ENCODE data around the gene SND1.

SND1 gene

GRCh38 chr7:128132426-128133069 lies 480.6 kb downstream of the SND1 start:
- FAIRE-seq = no peak
- no peak for DNase-seq (ENCODE audit: insufficient read length)
- TF ChIP-seq POLR2A (IDR thresholded peaks at IDR 0.05; ENCODE audit: low read depth, low read length) = no peak
- TF ChIP-seq POLR2AphosphoS5 (IDR thresholded peaks at IDR 0.05; ENCODE audit: low read depth, low read length) = no peak
- no peak for TF ChIP-seq TAF1 (IDR thresholded peaks at IDR 0.05; ENCODE audit: borderline replicate concordance, low read depth, low read length)

- DNase-seq (ENCODE audit: insufficient read length) = no peak
- TF ChIP-seq TAF1 (IDR thresholded peaks at IDR 0.05; ENCODE audit: borderline replicate concordance, low read depth, low read length) (no peak), POLR2AphosphoS5 (IDR thresholded peaks at IDR 0.05; ENCODE audit: low read depth, low read length) (no peak), POLR2A (IDR thresholded peaks at IDR 0.05; ENCODE audit: low read depth, low read length) (no peak)
- no peak for FAIRE-seq
Observed at GRCh38 chr7:128135159-128135514, 483.1 kb downstream of the SND1 start.

- FAIRE-seq = no peak
- TF ChIP-seq TAF1 (IDR thresholded peaks at IDR 0.05; ENCODE audit: borderline replicate concordance, low read depth, low read length) = no peak
- no peak for TF ChIP-seq POLR2A (IDR thresholded peaks at IDR 0.05; ENCODE audit: low read depth, low read length)
- TF ChIP-seq POLR2AphosphoS5 (IDR thresholded peaks at IDR 0.05; ENCODE audit: low read depth, low read length) = no peak
- peak; percentile 83 for DNase-seq (ENCODE audit: insufficient read length)
Observed at GRCh38 chr7:128135515-128136214, 483.7 kb downstream of the SND1 start.

GRCh38 chr7:128136215-128136597 lies 484.2 kb downstream of the SND1 start:
- DNase-seq (ENCODE audit: insufficient read length) (no peak), FAIRE-seq (no peak)
- TF ChIP-seq POLR2AphosphoS5 (IDR thresholded peaks at IDR 0.05; ENCODE audit: low read depth, low read length) = no peak
- TF ChIP-seq POLR2A (IDR thresholded peaks at IDR 0.05; ENCODE audit: low read depth, low read length) = no peak
- no peak for TF ChIP-seq TAF1 (IDR thresholded peaks at IDR 0.05; ENCODE audit: borderline replicate concordance, low read depth, low read length)

- no peak for DNase-seq (ENCODE audit: insufficient read length)
- no peak for FAIRE-seq
- TF ChIP-seq POLR2A (IDR thresholded peaks at IDR 0.05; ENCODE audit: low read depth, low read length) (no peak), POLR2AphosphoS5 (IDR thresholded peaks at IDR 0.05; ENCODE audit: low read depth, low read length) (no peak), TAF1 (IDR thresholded peaks at IDR 0.05; ENCODE audit: borderline replicate concordance, low read depth, low read length) (no peak)
Observed at GRCh38 chr7:128137181-128137580, 485.2 kb downstream of the SND1 start.

- FAIRE-seq (no peak), DNase-seq (ENCODE audit: insufficient read length) (no peak)
- TF ChIP-seq TAF1 (IDR thresholded peaks at IDR 0.05; ENCODE audit: borderline replicate concordance, low read depth, low read length) = no peak
- no peak for TF ChIP-seq POLR2AphosphoS5 (IDR thresholded peaks at IDR 0.05; ENCODE audit: low read depth, low read length)
- TF ChIP-seq POLR2A (IDR thresholded peaks at IDR 0.05; ENCODE audit: low read depth, low read length) = no peak
Observed at GRCh38 chr7:128139406-128139805, 487.4 kb downstream of the SND1 start.

- FAIRE-seq (no peak), DNase-seq (ENCODE audit: insufficient read length) (no peak)
- no peak for TF ChIP-seq TAF1 (IDR thresholded peaks at IDR 0.05; ENCODE audit: borderline replicate concordance, low read depth, low read length)
- no peak for TF ChIP-seq POLR2A (IDR thresholded peaks at IDR 0.05; ENCODE audit: low read depth, low read length)
- no peak for TF ChIP-seq POLR2AphosphoS5 (IDR thresholded peaks at IDR 0.05; ENCODE audit: low read depth, low read length)
Observed at GRCh38 chr7:128141683-128142195, 489.7 kb downstream of the SND1 start.

Measured in GM12892 (cell line).